Memory B cell (primary cell): ENCODE data around the gene COX7B.
A peak's percentile ranks its signal among the peaks of the same experiment; 100 is the strongest.
"Not testable (repeated sequence)": the region's sequence is repeated elsewhere in the genome, so short reads cannot be mapped to it uniquely, and the experiment has no call there.

Source experiments
- ATAC-seq: fragments of 150-1000 bp; cut with Tn5 transposase; 2 replicates; pipeline ENCODE4 v1.10.0; 2021; ENCODE audit warnings: low read depth, mild to moderate bottlenecking, moderate library complexity
- DNase-seq, 2 donors: peaks; one replicate each; pipeline ENCODE4 v3.0.0; 2022; ENCODE audit warnings: low spot score in 2 of 2
- H3K27ac Mint-ChIP-seq: one replicate; pipeline ENCODE4 v1.8.0; 2022; ENCODE audit warnings: mild to moderate bottlenecking, moderate library complexity, mixed read lengths
- H3K27me3 Mint-ChIP-seq: one replicate; pipeline ENCODE4 v1.8.0; 2022; ENCODE audit warnings: mixed read lengths
- H3K36me3 Mint-ChIP-seq: one replicate; pipeline ENCODE4 v1.8.0; 2022; ENCODE audit warnings: mild to moderate bottlenecking, mixed read lengths
- H3K4me1 Mint-ChIP-seq: one replicate; pipeline ENCODE4 v1.8.0; 2022; ENCODE audit warnings: mixed read lengths
- H3K4me3 Mint-ChIP-seq: one replicate; pipeline ENCODE4 v1.8.0; 2022; ENCODE audit warnings: mild to moderate bottlenecking, moderate library complexity, mixed read lengths
- H3K9me3 Mint-ChIP-seq: one replicate; pipeline ENCODE4 v1.8.0; 2022; ENCODE audit warnings: mixed read lengths

COX7B gene, protein sequence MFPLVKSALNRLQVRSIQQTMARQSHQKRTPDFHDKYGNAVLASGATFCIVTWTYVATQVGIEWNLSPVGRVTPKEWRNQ

DNA sequence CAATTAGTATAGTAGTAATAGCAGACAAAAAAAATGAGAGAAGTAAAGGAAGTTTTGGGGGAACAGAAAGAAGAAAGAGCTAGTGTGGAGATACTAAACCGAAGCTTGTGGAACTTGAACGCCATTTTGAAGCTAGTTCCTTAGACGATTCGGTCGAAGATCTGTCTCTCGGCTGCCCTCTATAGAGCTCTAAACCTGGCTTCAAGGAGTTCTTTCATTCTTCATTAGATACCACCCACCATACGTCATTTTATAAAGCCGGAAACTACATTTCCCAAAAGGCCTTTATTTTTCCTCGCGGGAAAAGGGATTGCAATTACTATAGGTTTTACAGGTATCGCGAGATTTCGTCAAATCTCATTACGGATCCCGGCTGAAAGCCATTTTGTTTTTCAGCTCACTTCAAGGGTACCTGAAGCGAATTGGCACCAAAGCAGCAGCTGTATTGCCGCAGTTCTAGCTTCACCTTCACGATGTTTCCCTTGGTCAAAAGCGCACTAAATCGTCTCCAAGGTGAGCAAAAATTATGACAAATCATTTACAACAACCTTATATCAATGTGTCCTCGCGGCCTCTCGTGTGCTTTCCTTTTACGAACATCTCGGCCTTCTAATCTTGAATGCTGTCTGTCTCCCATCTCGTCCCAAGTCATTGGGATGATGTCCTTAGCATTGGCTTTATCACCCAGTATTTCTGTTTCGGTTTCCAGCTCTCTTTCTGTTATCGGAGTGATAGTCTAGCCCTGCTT, at the start of gene COX7B:
Gene COX7B (plus strand): TSS at position 388 of the 748 bp plus-strand sequence. CDS start 86 bp downstream, at position 474.
- peak within 1 kb of the TSS; percentile 93 for H3K4me3 Mint-ChIP-seq
- ATAC-seq, result peak; percentile 55
- no peaks in the 10 kb centered on the region for H3K36me3 Mint-ChIP-seq
- H3K4me1 Mint-ChIP-seq, result peaks cover 2% of the 10 kb centered on the region
- H3K9me3 Mint-ChIP-seq, result no peaks in the 10 kb centered on the region
- peak within 1 kb of the TSS; percentile 96 for H3K27ac Mint-ChIP-seq
- H3K27me3 Mint-ChIP-seq, result no peaks in the 10 kb centered on the region
- DNase-seq, result peak; percentile 44 to 75

DNA sequence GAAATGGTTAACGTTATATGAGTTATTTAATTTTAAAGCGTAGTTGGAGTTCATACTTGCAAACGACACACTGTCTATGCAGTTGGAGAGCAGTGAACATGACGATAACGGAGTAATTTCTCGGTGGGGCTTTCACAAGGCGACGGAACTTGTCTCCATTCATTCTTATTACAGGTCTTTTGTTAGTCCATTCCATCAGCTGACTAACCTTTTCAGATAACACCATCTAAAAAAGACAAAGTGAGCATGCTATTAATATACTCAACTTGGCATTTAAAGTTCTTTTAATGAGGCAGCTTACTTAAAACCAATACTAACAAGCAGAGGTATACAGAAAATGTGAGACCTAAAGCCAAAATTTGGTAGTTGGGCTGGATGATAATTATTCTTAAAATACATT, 23.9 kb upstream of the COX7B start:
- H3K9me3 Mint-ChIP-seq, result no peaks in the 10 kb centered on the region
- H3K36me3 Mint-ChIP-seq, result peaks cover 11% of the 10 kb centered on the region
- no peak overlapping the region for H3K27ac Mint-ChIP-seq
- DNase-seq, result no peak
- no peaks in the 10 kb centered on the region for H3K27me3 Mint-ChIP-seq
- no peak for ATAC-seq
- H3K4me1 Mint-ChIP-seq, result peaks cover 4% of the 10 kb centered on the region
- H3K4me3 Mint-ChIP-seq, result no peak overlapping the region

DNA sequence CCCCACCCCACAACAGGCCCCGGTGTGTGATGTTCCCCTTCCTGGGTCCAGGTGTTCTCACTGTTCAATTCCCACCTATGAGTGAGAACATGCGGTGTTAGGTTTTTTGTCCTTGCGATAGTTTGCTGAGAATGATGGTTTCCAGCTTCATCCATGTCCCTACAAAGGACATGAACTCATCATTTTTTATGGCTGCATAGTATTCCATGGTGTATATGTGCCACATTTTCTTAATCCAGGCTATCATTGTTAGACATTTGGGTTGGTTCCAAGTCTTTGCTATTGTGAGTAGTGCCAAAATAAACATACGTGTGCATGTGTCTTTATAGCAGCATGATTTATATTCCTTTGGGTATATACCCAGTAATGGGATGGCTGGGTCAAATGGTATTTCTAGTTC, 17.9 kb upstream of the COX7B start:
- DNase-seq, ATAC-seq, H3K4me3 Mint-ChIP-seq, H3K36me3 Mint-ChIP-seq, H3K27ac Mint-ChIP-seq, H3K4me1 Mint-ChIP-seq, H3K9me3 Mint-ChIP-seq, H3K27me3 Mint-ChIP-seq: not testable (repeated sequence)

DNA sequence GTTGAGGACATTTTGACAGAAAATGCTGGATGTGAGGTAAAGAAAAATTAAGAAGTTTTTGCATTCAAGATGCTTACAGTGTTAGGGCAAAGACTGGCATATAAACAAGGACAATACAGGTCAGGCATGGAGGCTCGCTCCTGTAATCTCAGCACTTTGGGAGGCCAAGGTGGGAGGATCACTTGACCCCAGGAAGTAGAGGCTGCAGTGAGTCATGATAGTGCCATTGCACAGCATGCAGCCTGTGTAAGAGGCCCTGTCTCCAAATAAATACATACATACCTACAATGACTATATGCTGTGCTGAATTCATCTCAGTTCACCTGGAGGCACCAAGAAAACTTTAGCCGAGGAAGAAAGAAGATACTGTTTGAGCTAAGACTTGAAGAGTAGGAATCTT, 6.4 kb upstream of the COX7B start:
- DNase-seq (no peak), ATAC-seq (no peak)
- H3K4me1 Mint-ChIP-seq, result peaks cover 7% of the 10 kb centered on the region
- H3K27ac Mint-ChIP-seq, result no peak overlapping the region
- peak overlapping the region; percentile 30 for H3K4me3 Mint-ChIP-seq
- no peaks in the 10 kb centered on the region for H3K27me3 Mint-ChIP-seq
- no peaks in the 10 kb centered on the region for H3K9me3 Mint-ChIP-seq
- peaks cover 9% of the 10 kb centered on the region for H3K36me3 Mint-ChIP-seq

DNA sequence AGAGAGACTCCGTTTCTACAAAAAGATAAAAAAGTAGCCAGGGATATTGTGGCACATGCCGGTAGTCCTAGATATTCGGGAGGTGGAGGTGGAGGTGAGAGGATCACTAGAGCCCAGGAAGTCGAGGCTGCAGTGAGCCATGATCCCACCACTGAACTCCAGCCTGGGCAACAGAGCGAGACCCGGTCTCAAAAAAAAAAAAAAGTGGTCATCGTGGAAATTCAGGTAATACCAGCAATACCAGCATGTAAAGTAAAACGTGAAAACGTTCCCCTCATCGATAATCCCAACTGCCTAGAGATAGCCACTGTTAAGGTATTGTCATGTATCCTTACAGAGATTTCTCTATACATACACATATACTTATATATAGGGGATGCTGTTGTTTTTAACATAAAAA, 5.6 kb upstream of the COX7B start:
- Mint-ChIP-seq H3K4me1 (peaks cover 7% of the 10 kb centered on the region), H3K4me3 (peak overlapping the region; percentile 96), H3K27ac (no peak overlapping the region), H3K9me3 (no peaks in the 10 kb centered on the region), H3K27me3 (no peaks in the 10 kb centered on the region), H3K36me3 (peaks cover 9% of the 10 kb centered on the region)
- ATAC-seq (no peak), DNase-seq (no peak)

DNA sequence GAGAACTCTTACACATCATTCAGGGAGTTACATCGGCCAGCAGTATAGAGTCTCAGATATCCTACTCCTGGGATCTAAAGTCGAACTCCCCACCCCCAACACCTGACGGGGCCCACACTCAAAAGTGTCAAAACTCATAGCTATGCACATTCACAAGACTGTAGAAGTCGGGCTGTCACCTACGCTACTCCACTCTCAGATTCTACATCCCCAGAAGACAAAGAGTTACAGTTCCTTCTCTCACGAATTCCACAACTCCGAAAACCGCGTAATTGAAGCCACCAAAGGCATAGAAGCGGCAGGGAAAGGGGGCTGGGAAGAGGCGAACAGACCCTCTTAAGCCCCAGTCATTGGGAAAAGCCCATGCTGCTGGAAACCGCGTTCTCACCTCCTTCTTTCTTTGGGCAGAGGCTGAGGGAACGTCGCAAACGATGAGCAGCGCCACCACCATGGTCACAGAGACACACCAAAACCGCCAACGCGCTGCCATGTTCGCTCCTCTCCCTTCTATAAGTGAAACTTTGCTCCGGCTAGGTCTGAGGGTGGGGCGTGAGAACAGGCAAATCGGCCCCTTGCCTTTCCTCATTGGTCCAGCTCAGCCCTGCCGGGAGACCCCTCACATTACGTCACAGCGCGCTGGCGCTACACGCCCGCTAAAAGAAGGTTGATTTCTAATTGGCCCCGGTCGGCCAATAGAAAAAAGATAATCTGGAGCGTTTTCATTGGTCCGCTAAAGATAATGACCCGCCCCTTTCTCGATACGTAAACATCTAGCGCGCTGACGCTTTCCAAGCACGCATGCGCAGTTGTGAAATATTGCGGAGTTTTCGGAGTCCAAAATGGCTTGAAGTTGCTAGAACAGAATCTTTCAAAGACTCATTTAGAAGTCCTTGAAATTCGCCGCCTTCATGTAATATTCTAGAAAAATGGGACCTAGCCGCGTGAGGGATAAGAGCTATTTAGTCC, 4.1 kb upstream of the COX7B start, which contains the start of gene MAGT1:
Gene MAGT1 (minus strand): TSS at position 515 of the 966 bp plus-strand sequence. CDS start 25 bp downstream, at position 490.
- ATAC-seq, result peak; percentile 84
- no peaks in the 10 kb centered on the region for H3K27me3 Mint-ChIP-seq
- peak; percentile 65 to 82 for DNase-seq
- peak within 1 kb of the TSS; percentile 99 for H3K27ac Mint-ChIP-seq
- H3K36me3 Mint-ChIP-seq, result peaks cover 6% of the 10 kb centered on the region
- peak within 1 kb of the TSS; percentile 96 for H3K4me3 Mint-ChIP-seq
- H3K9me3 Mint-ChIP-seq, result no peaks in the 10 kb centered on the region
- H3K4me1 Mint-ChIP-seq, result peaks cover 7% of the 10 kb centered on the region

DNA sequence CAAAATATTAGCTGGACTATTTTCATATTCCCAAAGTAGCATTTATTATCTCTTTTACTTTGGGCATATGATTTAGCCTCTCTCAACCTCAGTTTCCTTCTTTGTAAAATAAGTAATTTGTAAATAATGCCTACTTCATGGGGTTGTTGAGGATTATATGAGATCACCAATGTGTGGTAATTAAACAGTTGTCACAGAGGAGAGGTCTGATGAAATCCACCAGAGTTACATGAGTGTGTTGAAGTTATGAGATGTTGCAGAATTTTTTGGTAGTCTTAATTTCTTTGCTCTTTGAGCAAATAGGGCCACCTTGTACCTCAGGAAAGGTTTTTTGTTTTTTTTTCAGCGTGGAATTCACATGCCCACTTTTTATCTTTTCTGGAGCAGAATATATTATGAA, 1.4 kb downstream of the COX7B start:
- Mint-ChIP-seq H3K4me1 (peaks cover 2% of the 10 kb centered on the region), H3K4me3 (peak overlapping the region; percentile 27), H3K9me3 (no peaks in the 10 kb centered on the region), H3K36me3 (peaks cover 1% of the 10 kb centered on the region), H3K27me3 (no peaks in the 10 kb centered on the region), H3K27ac (peak overlapping the region; percentile 96)
- DNase-seq, result no peak
- ATAC-seq, result no peak

DNA sequence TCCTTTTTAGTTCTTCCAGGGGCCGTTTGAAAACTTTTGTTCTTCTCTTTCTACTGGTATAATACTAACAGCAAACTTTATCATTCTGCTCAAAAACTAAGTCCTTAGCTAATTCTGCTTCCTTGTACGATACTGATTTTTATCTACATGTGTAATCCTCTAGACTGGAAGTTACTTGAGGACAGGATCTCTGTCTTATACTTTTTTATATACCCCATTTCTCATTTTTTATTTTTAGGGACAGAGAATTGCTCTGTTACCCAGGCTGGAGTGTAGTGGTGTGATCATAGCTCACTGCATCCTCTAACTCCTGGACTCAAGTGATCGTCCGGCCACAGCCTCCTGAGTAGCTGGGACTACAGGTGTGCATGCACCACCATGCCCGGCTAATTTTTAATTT, 2.2 kb downstream of the COX7B start:
- ATAC-seq, result no peak
- Mint-ChIP-seq H3K9me3 (no peaks in the 10 kb centered on the region), H3K27ac (no peak overlapping the region), H3K27me3 (no peaks in the 10 kb centered on the region), H3K4me3 (peak overlapping the region; percentile 33), H3K36me3 (peaks cover 1% of the 10 kb centered on the region), H3K4me1 (peaks cover 2% of the 10 kb centered on the region)
- no peak for DNase-seq

DNA sequence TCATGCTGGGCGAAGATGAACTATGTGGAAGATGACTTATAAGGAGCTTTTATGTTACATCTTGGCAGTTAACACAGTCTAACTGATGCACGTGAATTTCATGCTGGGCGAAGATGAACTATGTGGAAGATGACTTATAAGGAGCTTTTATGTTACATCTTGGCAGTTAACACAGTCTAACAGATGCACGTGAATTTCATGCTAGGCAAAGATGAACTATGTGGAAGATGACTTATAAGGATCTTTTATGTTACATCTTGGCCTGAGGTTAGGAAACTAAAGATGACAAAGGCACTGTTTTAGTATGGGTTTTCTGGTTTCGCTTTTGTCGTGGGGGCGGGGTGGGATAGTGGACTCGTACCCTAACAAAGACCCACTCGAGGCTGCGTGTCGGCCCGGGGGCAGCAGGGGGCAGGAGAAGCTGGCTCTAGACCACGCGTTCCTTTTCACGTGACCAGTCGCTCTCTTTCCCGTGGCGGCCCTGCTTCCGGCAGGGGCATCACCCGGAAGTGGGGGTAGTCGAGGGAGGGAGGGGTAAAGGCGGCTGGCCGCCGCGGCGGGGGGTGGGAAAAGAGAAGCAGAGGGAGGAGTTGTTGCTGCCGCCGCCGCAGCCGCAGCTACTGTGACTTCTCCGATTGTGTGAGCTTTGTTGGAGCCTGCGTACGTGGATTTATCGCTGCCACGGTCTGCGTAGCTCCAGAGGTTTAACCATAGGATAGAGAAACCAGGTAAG, 11.0 kb downstream of the COX7B start, which contains the start of gene ATP7A:
Gene ATP7A (plus strand): TSS at position 586 of the 733 bp plus-strand sequence. CDS start 60,949 bp downstream, outside the sequence.
- peak; percentile 93 for ATAC-seq
- peaks cover 9% of the 10 kb centered on the region for H3K4me1 Mint-ChIP-seq
- peak within 1 kb of the TSS; percentile 99 for H3K27ac Mint-ChIP-seq
- peak; percentile 70 to 80 for DNase-seq
- H3K4me3 Mint-ChIP-seq, result peak within 1 kb of the TSS; percentile 99
- H3K27me3 Mint-ChIP-seq, result no peaks in the 10 kb centered on the region
- no peaks in the 10 kb centered on the region for H3K36me3 Mint-ChIP-seq
- H3K9me3 Mint-ChIP-seq, result no peaks in the 10 kb centered on the region

DNA sequence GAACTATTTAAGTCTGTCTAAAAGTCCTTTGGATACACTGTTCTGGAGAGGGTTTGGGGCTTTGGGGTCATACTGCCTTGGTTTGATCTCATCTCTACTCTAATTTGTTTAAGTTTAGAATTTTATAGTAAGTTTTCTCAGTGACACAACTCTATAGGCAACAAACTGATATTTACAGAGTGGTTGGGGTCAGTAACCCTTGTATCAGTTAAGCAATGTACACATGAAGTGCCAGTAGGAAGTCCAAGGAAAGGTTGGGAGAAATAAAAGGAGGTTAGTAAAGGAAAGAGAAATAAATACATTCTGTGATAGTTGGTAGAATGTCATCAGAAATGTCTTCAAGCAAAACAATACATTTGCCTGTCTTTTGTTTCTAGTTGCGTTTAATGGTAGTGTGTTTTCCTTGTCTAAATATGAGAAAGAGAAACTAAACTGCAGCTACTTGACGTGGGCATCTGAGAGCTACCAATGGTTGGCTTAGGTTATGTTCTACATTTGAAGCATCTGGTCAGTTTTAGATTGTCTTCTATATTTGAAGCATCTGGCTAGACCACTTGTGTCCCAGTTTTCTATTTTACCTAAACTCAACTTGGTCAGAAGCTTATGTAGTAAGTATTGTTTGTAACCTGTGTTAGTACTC, 18.1 kb downstream of the COX7B start:
- H3K27ac Mint-ChIP-seq, result peak overlapping the region; percentile 75
- ATAC-seq, result no peak
- no peaks in the 10 kb centered on the region for H3K9me3 Mint-ChIP-seq
- no peaks in the 10 kb centered on the region for H3K27me3 Mint-ChIP-seq
- H3K36me3 Mint-ChIP-seq, result peaks cover 2% of the 10 kb centered on the region
- H3K4me3 Mint-ChIP-seq, result peak overlapping the region; percentile 57
- H3K4me1 Mint-ChIP-seq, result peaks cover 23% of the 10 kb centered on the region
- no peak for DNase-seq

DNA sequence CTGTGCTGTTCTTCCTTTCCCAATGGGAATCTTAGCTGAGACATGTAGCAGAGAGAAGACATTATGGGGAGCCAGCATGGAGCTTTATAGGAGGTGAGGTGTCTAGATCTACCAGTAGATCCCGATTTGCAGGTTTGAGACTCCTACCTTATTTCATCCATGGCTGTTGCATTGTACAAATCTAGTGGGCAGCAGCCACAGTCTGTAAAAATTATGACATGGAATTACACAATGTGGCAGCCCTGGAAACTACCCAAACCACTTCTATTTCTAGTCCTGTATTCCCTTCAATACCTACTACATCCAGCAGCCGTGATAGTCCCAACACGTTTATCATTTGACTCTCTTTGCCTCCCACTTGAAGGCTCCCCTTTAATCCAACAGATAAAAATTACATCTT, 19.3 kb downstream of the COX7B start:
- H3K36me3 Mint-ChIP-seq, result peaks cover 2% of the 10 kb centered on the region
- no peaks in the 10 kb centered on the region for H3K9me3 Mint-ChIP-seq
- no peak for DNase-seq
- H3K4me3 Mint-ChIP-seq, result no peak overlapping the region
- peaks cover 18% of the 10 kb centered on the region for H3K4me1 Mint-ChIP-seq
- no peaks in the 10 kb centered on the region for H3K27me3 Mint-ChIP-seq
- ATAC-seq, result no peak
- H3K27ac Mint-ChIP-seq, result no peak overlapping the region

DNA sequence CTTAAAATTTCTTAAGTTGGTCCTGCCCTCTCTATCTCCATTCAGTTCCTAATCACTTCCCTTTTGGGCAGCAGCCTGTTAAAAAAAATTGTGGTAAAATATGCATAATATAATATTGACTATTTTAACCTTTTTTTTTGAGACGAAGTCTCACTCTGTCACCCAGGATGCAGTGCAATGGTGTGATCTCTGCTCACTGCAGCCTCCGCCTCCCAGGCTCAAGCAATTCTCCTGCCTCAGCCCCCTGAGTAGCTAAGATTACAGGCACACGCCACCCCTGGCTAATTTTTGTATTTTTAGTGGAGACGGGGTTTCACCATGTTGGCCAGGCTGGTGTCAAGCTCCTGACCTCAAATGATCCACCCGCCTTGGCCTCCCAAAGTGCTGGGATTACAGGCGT, 20.1 kb downstream of the COX7B start:
- H3K27ac Mint-ChIP-seq, H3K36me3 Mint-ChIP-seq, DNase-seq, ATAC-seq, H3K9me3 Mint-ChIP-seq, H3K4me3 Mint-ChIP-seq, H3K27me3 Mint-ChIP-seq: not testable (repeated sequence)
- H3K4me1 Mint-ChIP-seq, result peaks cover 18% of the 10 kb centered on the region

DNA sequence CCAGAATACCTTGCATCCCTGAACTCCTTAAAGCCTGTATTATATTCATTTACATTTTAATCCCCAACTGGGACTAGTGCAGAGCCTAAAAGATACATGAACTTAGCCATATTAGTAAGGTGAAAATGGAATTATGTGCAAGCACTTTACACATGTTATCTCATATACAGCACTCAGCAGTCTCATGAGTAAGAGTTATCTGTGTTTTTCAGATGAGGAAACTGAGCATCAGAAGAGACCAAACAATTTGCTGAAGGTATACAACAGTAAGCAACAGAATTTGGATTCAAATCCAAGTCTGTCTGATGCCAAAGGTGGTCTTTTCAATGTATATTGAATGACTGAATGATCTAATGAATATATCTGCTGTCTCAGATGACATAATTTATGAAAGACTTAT, 23.5 kb downstream of the COX7B start:
- H3K27me3 Mint-ChIP-seq, result no peaks in the 10 kb centered on the region
- no peak overlapping the region for H3K27ac Mint-ChIP-seq
- DNase-seq (no peak), ATAC-seq (no peak)
- no peak overlapping the region for H3K4me3 Mint-ChIP-seq
- H3K9me3 Mint-ChIP-seq, result no peaks in the 10 kb centered on the region
- H3K4me1 Mint-ChIP-seq, result peaks cover 5% of the 10 kb centered on the region
- peaks cover 2% of the 10 kb centered on the region for H3K36me3 Mint-ChIP-seq
